Body of pancreas (tissue), 4 donors: ENCODE measurements around the gene EFNA2.

Experiments used
- POLR2A ChIP-seq, 3 donors: fragments of 450-650 bp; IDR thresholded peaks; one replicate each; pipeline ENCODE4 v1.6.1; 2016; ENCODE audit warnings: antibody characterized with exemption in 3 of 3, mild to moderate bottlenecking in 2 of 3
- TF ChIP-seq, protein P1 (sequence below), 7 experiments: fragments of 450-650 bp in 4 of 7; fragments of 200-600 bp in 3 of 7; sonication (generic) in 3 of 7; IDR thresholded peaks; one replicate each; pipeline ENCODE4 v1.5.1; 2016 to 2019; ENCODE audit warnings: antibody characterized with exemption in 7 of 7

DNA sequence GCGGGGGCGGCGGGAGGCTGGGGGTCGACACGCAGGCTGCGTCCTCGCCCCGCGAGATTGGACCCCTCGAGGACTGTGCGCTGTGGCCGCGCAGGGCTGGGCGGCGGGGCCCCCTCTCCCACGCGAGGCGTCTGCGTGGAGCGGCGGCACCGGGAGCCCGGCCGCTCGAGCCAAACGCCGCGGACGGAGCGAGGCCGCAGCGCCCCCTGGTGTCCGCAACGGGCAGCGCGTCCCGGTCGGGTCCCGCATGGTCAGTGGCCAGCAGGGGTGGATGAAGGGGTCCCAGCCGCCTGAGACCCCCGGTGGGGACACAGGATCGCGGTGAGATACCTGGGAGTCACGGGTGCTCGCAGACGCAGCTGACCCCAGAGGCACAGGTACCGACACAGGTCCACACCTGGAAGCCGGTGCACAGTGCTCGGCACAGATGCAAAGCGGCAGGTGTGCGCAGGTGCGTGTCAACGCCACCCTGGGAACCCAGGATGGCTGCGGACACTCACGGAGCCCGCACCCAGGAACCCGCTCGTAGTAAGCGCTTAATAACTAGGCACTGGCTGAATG, 18.7 kb upstream of the EFNA2 start:
- TF ChIP-seq, protein P1, sequence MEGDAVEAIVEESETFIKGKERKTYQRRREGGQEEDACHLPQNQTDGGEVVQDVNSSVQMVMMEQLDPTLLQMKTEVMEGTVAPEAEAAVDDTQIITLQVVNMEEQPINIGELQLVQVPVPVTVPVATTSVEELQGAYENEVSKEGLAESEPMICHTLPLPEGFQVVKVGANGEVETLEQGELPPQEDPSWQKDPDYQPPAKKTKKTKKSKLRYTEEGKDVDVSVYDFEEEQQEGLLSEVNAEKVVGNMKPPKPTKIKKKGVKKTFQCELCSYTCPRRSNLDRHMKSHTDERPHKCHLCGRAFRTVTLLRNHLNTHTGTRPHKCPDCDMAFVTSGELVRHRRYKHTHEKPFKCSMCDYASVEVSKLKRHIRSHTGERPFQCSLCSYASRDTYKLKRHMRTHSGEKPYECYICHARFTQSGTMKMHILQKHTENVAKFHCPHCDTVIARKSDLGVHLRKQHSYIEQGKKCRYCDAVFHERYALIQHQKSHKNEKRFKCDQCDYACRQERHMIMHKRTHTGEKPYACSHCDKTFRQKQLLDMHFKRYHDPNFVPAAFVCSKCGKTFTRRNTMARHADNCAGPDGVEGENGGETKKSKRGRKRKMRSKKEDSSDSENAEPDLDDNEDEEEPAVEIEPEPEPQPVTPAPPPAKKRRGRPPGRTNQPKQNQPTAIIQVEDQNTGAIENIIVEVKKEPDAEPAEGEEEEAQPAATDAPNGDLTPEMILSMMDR (IDR thresholded peaks at IDR 0.05), result peak; percentile 88 to 98 (median 96)
- TF ChIP-seq POLR2A (IDR thresholded peaks at IDR 0.05), result no peak
